Right lobe of liver (tissue), 6 donors: ENCODE results near the gene TOPORS. TPM values are rescaled to one million over a fixed set of nuclear protein-coding genes. Genes with fewer than 3 reads are reported as not detected.
"Not testable (repeated sequence)": the region's sequence is repeated elsewhere in the genome, so short reads cannot be mapped to it uniquely, and the experiment has no call there.

Source experiments
- ATAC-seq, 4 donors: fragments of 200-7000 bp; cut with Tn5 transposase; one replicate each; pipeline ENCODE4 v1.9.1; 2020; ENCODE audit warnings: mild to moderate bottlenecking in 4 of 4, moderate library complexity in 4 of 4
- DNase-seq, 3 donors: peaks; one replicate each; pipeline ENCODE4 v3.0.0-alpha.2; 2020
- H3K27ac ChIP-seq, 3 donors: fragments of 200-600 bp; one replicate each; pipeline ENCODE4 v1.8.0; 2022
- H3K27me3 ChIP-seq, 2 donors: fragments of 200-600 bp; one replicate each; pipeline ENCODE4 v1.8.0; 2022
- H3K36me3 ChIP-seq, 4 donors: fragments of 200-600 bp; sonication (generic) in 1 of 4; one replicate each; pipeline versions ENCODE4 v1.5.1 to v1.8.0; 2017 to 2022; ENCODE audit warnings: control low read depth in 1 of 4
- H3K4me1 ChIP-seq, 4 donors: fragments of 200-600 bp; sonication (generic) in 1 of 4; one replicate each; pipeline versions ENCODE4 v1.5.1 to v1.8.0; 2017 to 2022; ENCODE audit warnings: control low read depth in 1 of 4
- H3K4me3 ChIP-seq, 3 donors: fragments of 200-600 bp; one replicate each; pipeline ENCODE4 v1.8.0; 2022
- H3K9me3 ChIP-seq, 4 donors: fragments of 200-600 bp; sonication (generic) in 1 of 4; one replicate each; pipeline versions ENCODE4 v1.5.1 to v1.8.0; 2017 to 2022; ENCODE audit warnings: control low read depth in 1 of 4
- POLR2A ChIP-seq: fragments of 450-650 bp; IDR thresholded peaks from one replicate; pipeline ENCODE4 v1.6.1; 2017; ENCODE audit warnings: antibody characterized with exemption, mild to moderate bottlenecking
- WGBS: methylation state at CpG from one replicate; pipeline ENCODE4 v1.1.6; 2018; ENCODE audit warnings: low coverage, low lambda C conversion rate; ENCODE audit not compliant: insufficient coverage; ENCODE audit errors: missing lambda C conversion rate; 5-methylcytosine and 5-hydroxymethylcytosine counted together
- intact Hi-C, 2 donors: fragments of 100-400 bp; cut with DNase I; formaldehyde crosslinking; loops; one replicate each; pipeline versions ENCODE4 v1.11.2 to v1.14.1; 2022
- total RNA-seq, 6 experiments: library from RNA; depleted of rRNA in 2 of 6; stranded (reverse); fragments of >200 nt in 2 of 6; fragmentation: NEBNext Ultra II Directional in 3 of 6; extraction: Animal tissue kit (Norgen Biotek cat#: 25700) in 3 of 6; gene quantifications; one replicate each; pipeline versions ENCODE4 v1.1.0 to v1.2.4, GENCODE V29; 2016 to 2023
- TF ChIP-seq, protein P1 (sequence below), 4 donors: fragments of 200-600 bp in 3 of 4; fragments of 450-650 bp in 1 of 4; IDR thresholded peaks; one replicate each; pipeline versions ENCODE4 v1.5.1 to v1.8.0; 2016 to 2022; ENCODE audit warnings: antibody characterized with exemption in 4 of 4, mild to moderate bottlenecking in 2 of 4
- donor health status: DM: no; HTN: yes; CAD: no.
- donor health status: DM: no; HTN: no; CAD: no.
- donor health status: DM: no; HTN: no; CAD: no.
- donor health status: DM: no; HTN: yes; CAD: no.
- donor health status: DM: no; HTN: yes; CAD: no.

TOPORS gene
- total RNA-seq, 6 experiments from 2014 or later: 6.0 to 9.6 (median 7.9) TPM

DNA sequence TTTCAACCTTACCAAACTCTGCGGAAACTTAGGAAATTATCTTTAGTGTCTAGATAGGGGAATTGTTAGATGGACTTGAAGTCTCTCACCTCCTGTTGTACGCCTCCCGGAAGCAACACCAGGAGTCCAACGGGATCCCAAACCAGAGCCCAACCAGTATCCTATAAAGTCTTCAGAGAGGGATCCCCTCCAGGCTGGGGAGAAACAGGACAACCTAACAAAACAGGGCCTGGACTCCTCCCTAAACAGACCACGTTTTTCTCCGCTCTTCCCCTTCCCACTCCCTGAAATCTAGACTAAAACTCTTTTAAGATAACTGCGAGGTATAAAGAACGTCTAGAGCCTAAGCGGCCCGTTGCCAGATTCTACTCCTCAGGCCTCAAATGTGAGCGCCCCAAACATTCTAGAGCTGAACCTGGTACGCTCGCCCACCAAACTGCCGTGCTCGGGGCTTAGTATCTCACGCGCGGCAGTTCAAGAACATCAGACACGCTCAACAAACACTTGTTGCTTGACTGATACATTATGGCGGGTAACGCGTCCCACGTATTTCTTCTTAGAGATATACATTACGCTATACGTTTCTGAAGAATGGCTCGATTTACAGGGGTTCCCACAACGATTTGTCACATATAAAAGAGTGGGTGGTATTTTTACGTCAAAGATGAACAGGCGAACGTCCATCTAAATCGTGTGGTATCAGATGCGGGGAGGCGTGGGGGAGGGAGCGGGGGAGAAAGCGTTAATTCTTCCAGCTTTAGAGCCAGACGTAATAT lies 922 bp downstream of the TOPORS start:
- peaks cover 0 to 13% (median 6%) of the 10 kb centered on the region in 4 donors for H3K4me1 ChIP-seq
- TF ChIP-seq, protein P1, sequence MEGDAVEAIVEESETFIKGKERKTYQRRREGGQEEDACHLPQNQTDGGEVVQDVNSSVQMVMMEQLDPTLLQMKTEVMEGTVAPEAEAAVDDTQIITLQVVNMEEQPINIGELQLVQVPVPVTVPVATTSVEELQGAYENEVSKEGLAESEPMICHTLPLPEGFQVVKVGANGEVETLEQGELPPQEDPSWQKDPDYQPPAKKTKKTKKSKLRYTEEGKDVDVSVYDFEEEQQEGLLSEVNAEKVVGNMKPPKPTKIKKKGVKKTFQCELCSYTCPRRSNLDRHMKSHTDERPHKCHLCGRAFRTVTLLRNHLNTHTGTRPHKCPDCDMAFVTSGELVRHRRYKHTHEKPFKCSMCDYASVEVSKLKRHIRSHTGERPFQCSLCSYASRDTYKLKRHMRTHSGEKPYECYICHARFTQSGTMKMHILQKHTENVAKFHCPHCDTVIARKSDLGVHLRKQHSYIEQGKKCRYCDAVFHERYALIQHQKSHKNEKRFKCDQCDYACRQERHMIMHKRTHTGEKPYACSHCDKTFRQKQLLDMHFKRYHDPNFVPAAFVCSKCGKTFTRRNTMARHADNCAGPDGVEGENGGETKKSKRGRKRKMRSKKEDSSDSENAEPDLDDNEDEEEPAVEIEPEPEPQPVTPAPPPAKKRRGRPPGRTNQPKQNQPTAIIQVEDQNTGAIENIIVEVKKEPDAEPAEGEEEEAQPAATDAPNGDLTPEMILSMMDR (IDR thresholded peaks at IDR 0.05): no peak
- TF ChIP-seq POLR2A: no peak
- under 1% methylated on average over 36 of the region's 36 CpGs for WGBS
- DNase-seq: no peak
- peak overlapping the region; percentile 81 to 89 (median 84) for H3K4me3 ChIP-seq
- no peaks in the 10 kb centered on the region for H3K27me3 ChIP-seq
- intact Hi-C loops: no loop called here
- H3K9me3 ChIP-seq: no peaks in the 10 kb centered on the region
- ATAC-seq: peak; percentile 33 to 42 (median 39)
- no peaks in the 10 kb centered on the region for H3K36me3 ChIP-seq
- H3K27ac ChIP-seq: peak overlapping the region; percentile 96 to 99 (median 98)

DNA sequence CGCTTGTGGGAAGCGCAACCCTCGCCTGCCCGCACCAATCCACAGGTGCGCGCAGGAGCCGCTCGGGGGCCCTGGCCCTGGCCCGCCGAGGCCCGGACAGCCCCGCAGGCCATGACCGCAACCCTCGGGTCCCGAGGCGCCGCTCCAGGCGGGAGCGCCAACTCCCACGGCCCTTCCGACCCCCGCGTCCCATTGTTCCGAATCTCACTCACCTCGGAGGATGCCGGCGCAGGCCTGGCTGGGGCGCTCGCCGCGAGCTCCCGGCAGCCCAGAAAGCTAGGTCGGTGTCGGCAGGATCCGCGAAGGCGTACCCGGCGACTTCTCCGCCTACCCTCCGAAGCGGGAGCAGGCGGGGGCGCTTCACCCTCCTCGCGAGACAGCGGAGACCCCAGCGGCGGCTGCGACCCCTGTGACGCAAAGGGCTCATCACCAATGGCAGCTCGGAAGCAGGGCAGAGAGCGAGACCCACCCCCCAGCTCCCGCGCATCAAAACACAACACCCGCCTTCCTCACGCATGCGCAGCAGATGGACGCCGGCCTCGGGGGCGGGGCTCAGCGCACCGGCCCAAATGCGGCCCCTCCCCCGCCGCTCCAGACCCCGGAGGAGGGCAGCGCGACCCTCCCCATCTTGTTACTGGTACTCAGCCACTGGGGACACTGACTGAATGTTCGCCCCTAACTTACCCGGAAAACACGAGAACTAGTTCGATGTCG lies 1.7 kb downstream of the TOPORS start:
- ATAC-seq: peak; percentile 81 to 87 (median 84)
- intact Hi-C loops: no loop called here

DNA sequence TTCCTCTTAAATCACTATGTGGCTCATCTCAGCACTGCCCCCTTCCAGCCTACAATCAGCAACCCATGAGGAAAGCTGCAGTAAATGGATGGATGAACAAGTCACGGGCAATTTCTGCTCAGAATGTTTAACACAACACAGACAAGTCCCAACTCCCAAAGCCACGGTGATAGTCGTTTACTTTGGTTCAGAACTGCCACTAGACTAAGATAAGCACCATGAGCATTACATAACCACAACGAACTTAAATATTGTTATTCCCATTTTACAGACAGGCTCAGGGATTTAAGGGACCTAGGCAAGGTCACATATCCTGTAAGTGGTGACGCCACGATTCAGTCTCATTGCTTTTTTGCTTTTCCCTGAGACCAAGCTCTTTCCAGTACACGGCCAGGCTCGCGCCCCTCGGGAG lies 2.2 kb downstream of the TOPORS start:
- peak overlapping the region; percentile 96 to 99 (median 98) for H3K27ac ChIP-seq
- no peak for DNase-seq
- intact Hi-C loops: no loop called here
- TF ChIP-seq, protein P1 (IDR thresholded peaks at IDR 0.05): no peak
- no peak for TF ChIP-seq POLR2A
- no peaks in the 10 kb centered on the region for H3K27me3 ChIP-seq
- no peaks in the 10 kb centered on the region for H3K36me3 ChIP-seq
- peaks cover 0 to 13% (median 6%) of the 10 kb centered on the region in 4 donors for H3K4me1 ChIP-seq
- 7% methylated on average over 6 of the region's 10 CpGs for WGBS
- ATAC-seq: no peak
- no peaks in the 10 kb centered on the region for H3K9me3 ChIP-seq
- peak overlapping the region; percentile 81 to 89 (median 84) for H3K4me3 ChIP-seq

More for the DNA sequence above, 1.7 kb downstream of the TOPORS start:
- peak; percentile 92 to 93 (median 93) for DNase-seq
- peak overlapping the region; percentile 81 to 89 (median 84) for H3K4me3 ChIP-seq
- H3K9me3 ChIP-seq: no peaks in the 10 kb centered on the region
- peak overlapping the region; percentile 96 to 99 (median 98) for H3K27ac ChIP-seq
- TF ChIP-seq POLR2A: no peak
- TF ChIP-seq, protein P1 (IDR thresholded peaks at IDR 0.05): peak in 1 of 4 donors; percentile 9
- no peaks in the 10 kb centered on the region for H3K36me3 ChIP-seq
- peaks cover 0 to 13% (median 6%) of the 10 kb centered on the region in 4 donors for H3K4me1 ChIP-seq
- WGBS: 1% methylated on average over 24 of the region's 75 CpGs
- no peaks in the 10 kb centered on the region for H3K27me3 ChIP-seq

DNA sequence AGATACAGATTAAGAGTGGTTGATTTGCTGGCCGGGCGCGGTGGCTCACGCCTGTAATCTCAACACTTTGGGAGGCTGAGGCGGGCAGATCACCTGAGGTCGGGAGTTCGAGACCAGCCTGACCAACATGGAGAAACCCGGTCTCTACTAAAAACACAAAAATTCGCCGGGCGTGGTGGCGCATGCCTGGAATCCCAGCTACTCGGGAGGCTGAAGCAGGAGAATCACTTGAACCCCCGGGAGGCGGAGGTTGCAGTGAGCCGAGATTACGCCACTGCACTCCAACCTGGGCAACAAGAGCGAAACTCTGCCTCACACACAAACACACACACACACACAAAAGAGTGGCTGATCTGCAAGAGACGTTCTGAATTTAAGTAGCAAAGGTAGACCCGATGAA lies 4.2 kb downstream of the TOPORS start:
- H3K27ac ChIP-seq, ATAC-seq, H3K27me3 ChIP-seq, DNase-seq, intact Hi-C loops, H3K9me3 ChIP-seq, H3K4me3 ChIP-seq: not testable (repeated sequence)
- Histone ChIP-seq H3K36me3 (peaks cover 0 to 10% (median 0%) of the 10 kb centered on the region in 4 donors), H3K4me1 (peaks cover 0 to 12% (median 5%) of the 10 kb centered on the region in 4 donors)
- WGBS: 98% methylated on average over 18 of the region's 20 CpGs

DNA sequence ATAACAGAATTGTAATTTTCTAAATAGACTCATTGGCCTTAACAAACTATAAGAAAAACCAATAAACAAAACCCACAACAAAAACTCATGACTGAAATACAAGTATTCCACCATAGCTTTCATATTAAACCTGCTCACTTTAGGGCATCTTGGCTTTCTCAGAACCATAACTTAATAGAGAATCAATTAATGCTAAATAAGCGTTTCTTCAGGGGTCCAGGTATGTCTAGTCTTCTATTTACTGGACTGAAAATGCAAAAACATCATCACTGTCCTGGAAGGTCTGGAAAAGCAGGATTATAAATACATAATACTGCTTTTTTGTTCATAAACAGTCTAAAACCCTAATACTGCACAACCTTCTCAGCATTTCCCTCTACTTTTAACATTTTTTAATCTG lies 6.5 kb downstream of the TOPORS start:
- no peaks in the 10 kb centered on the region for H3K27me3 ChIP-seq
- peaks cover 0 to 31% (median 6%) of the 10 kb centered on the region in 4 donors for H3K36me3 ChIP-seq
- no peak for DNase-seq
- intact Hi-C loops: no loop called here
- no peak overlapping the region for H3K4me3 ChIP-seq
- WGBS: 92% methylated on average over 1 of the region's 1 CpG
- no peaks in the 10 kb centered on the region for H3K9me3 ChIP-seq
- H3K4me1 ChIP-seq: peaks cover 0 to 8% (median 4%) of the 10 kb centered on the region in 4 donors
- H3K27ac ChIP-seq: no peak overlapping the region
- ATAC-seq: no peak
- TF ChIP-seq, protein P1 (IDR thresholded peaks at IDR 0.05): no peak
